Activated naive CD8-positive, alpha-beta T cell (primary cell): ENCODE data around the gene WWTR1.

Experiments
- H3K27ac Mint-ChIP-seq: one replicate; pipeline ENCODE4 v1.8.0; 2021; ENCODE audit warnings: mixed read lengths
- H3K27me3 Mint-ChIP-seq: one replicate; pipeline ENCODE4 v1.8.0; 2021; ENCODE audit warnings: mixed read lengths
- H3K36me3 Mint-ChIP-seq: one replicate; pipeline ENCODE4 v1.8.0; 2021; ENCODE audit warnings: mixed read lengths
- H3K4me1 Mint-ChIP-seq: one replicate; pipeline ENCODE4 v1.8.0; 2021; ENCODE audit warnings: low read depth, mixed read lengths
- H3K4me3 Mint-ChIP-seq: one replicate; pipeline ENCODE4 v1.8.0; 2021; ENCODE audit warnings: mild to moderate bottlenecking, mixed read lengths
- H3K9me3 Mint-ChIP-seq: one replicate; pipeline ENCODE4 v1.8.0; 2021; ENCODE audit warnings: low read depth, mixed read lengths

The WWTR1 gene

GRCh38 chr3:149596134-149596770, 61.6 kb downstream of the WWTR1 start:
- Mint-ChIP-seq H3K36me3 (no peaks in the 10 kb centered on the region), H3K27ac (no peak overlapping the region), H3K4me1 (no peaks in the 10 kb centered on the region), H3K4me3 (no peak overlapping the region), H3K27me3 (no peaks in the 10 kb centered on the region), H3K9me3 (no peaks in the 10 kb centered on the region)

- H3K27ac Mint-ChIP-seq, result no peak overlapping the region
- H3K36me3 Mint-ChIP-seq, result no peaks in the 10 kb centered on the region
- H3K4me3 Mint-ChIP-seq, result no peak overlapping the region
- peaks cover 2% of the 10 kb centered on the region for H3K27me3 Mint-ChIP-seq
- H3K4me1 Mint-ChIP-seq, result no peaks in the 10 kb centered on the region
- H3K9me3 Mint-ChIP-seq, result no peaks in the 10 kb centered on the region
These were observed 64.2 kb downstream of the WWTR1 start for GRCh38 chr3:149593418-149594160.

GRCh38 chr3:149592758-149593240, 65.0 kb downstream of the WWTR1 start:
- H3K36me3 Mint-ChIP-seq, result no peaks in the 10 kb centered on the region
- no peaks in the 10 kb centered on the region for H3K4me1 Mint-ChIP-seq
- H3K27me3 Mint-ChIP-seq, result peaks cover 2% of the 10 kb centered on the region
- H3K4me3 Mint-ChIP-seq, result no peak overlapping the region
- no peak overlapping the region for H3K27ac Mint-ChIP-seq
- no peaks in the 10 kb centered on the region for H3K9me3 Mint-ChIP-seq

- H3K4me3 Mint-ChIP-seq, result no peak overlapping the region
- no peaks in the 10 kb centered on the region for H3K36me3 Mint-ChIP-seq
- H3K4me1 Mint-ChIP-seq, result no peaks in the 10 kb centered on the region
- no peaks in the 10 kb centered on the region for H3K9me3 Mint-ChIP-seq
- H3K27ac Mint-ChIP-seq, result no peak overlapping the region
- peaks cover 5% of the 10 kb centered on the region for H3K27me3 Mint-ChIP-seq
These were observed 67.0 kb downstream of the WWTR1 start for GRCh38 chr3:149590691-149591441.

- Mint-ChIP-seq H3K27me3 (peaks cover 5% of the 10 kb centered on the region), H3K4me1 (no peaks in the 10 kb centered on the region), H3K36me3 (no peaks in the 10 kb centered on the region), H3K27ac (no peak overlapping the region), H3K9me3 (no peaks in the 10 kb centered on the region), H3K4me3 (no peak overlapping the region)
These were observed 68.5 kb downstream of the WWTR1 start for GRCh38 chr3:149589332-149589731.

GRCh38 chr3:149588909-149589308, 68.9 kb downstream of the WWTR1 start:
- H3K27me3 Mint-ChIP-seq, result peaks cover 5% of the 10 kb centered on the region
- H3K9me3 Mint-ChIP-seq, result no peaks in the 10 kb centered on the region
- H3K27ac Mint-ChIP-seq, result no peak overlapping the region
- H3K36me3 Mint-ChIP-seq, result no peaks in the 10 kb centered on the region
- no peaks in the 10 kb centered on the region for H3K4me1 Mint-ChIP-seq
- H3K4me3 Mint-ChIP-seq, result no peak overlapping the region

GRCh38 chr3:149587383-149587782, 70.4 kb downstream of the WWTR1 start:
- no peaks in the 10 kb centered on the region for H3K9me3 Mint-ChIP-seq
- no peaks in the 10 kb centered on the region for H3K4me1 Mint-ChIP-seq
- H3K4me3 Mint-ChIP-seq, result no peak overlapping the region
- H3K27me3 Mint-ChIP-seq, result peaks cover 5% of the 10 kb centered on the region
- H3K36me3 Mint-ChIP-seq, result no peaks in the 10 kb centered on the region
- H3K27ac Mint-ChIP-seq, result no peak overlapping the region

GRCh38 chr3:149586871-149587270, 71.0 kb downstream of the WWTR1 start:
- Mint-ChIP-seq H3K27ac (no peak overlapping the region), H3K4me1 (no peaks in the 10 kb centered on the region), H3K4me3 (no peak overlapping the region), H3K27me3 (peaks cover 5% of the 10 kb centered on the region), H3K36me3 (no peaks in the 10 kb centered on the region), H3K9me3 (no peaks in the 10 kb centered on the region)

- no peaks in the 10 kb centered on the region for H3K36me3 Mint-ChIP-seq
- no peak overlapping the region for H3K27ac Mint-ChIP-seq
- no peaks in the 10 kb centered on the region for H3K9me3 Mint-ChIP-seq
- H3K4me1 Mint-ChIP-seq, result no peaks in the 10 kb centered on the region
- peaks cover 6% of the 10 kb centered on the region for H3K27me3 Mint-ChIP-seq
- H3K4me3 Mint-ChIP-seq, result no peak overlapping the region
These were observed 72.5 kb downstream of the WWTR1 start for GRCh38 chr3:149585401-149585726.

- peaks cover 6% of the 10 kb centered on the region for H3K27me3 Mint-ChIP-seq
- no peak overlapping the region for H3K4me3 Mint-ChIP-seq
- H3K9me3 Mint-ChIP-seq, result no peaks in the 10 kb centered on the region
- H3K4me1 Mint-ChIP-seq, result no peaks in the 10 kb centered on the region
- H3K27ac Mint-ChIP-seq, result no peak overlapping the region
- H3K36me3 Mint-ChIP-seq, result no peaks in the 10 kb centered on the region
These were observed 73.7 kb downstream of the WWTR1 start for GRCh38 chr3:149583921-149584635.

GRCh38 chr3:149582395-149582794, 75.4 kb downstream of the WWTR1 start:
- Mint-ChIP-seq H3K4me3 (no peak overlapping the region), H3K4me1 (no peaks in the 10 kb centered on the region), H3K36me3 (no peaks in the 10 kb centered on the region), H3K27me3 (peaks cover 9% of the 10 kb centered on the region), H3K9me3 (no peaks in the 10 kb centered on the region), H3K27ac (no peak overlapping the region)

GRCh38 chr3:149581681-149582370, 76.0 kb downstream of the WWTR1 start:
- Mint-ChIP-seq H3K36me3 (no peaks in the 10 kb centered on the region), H3K27ac (no peak overlapping the region), H3K27me3 (peaks cover 6% of the 10 kb centered on the region), H3K9me3 (no peaks in the 10 kb centered on the region), H3K4me3 (no peak overlapping the region), H3K4me1 (no peaks in the 10 kb centered on the region)

GRCh38 chr3:149581248-149581647, 76.6 kb downstream of the WWTR1 start:
- Mint-ChIP-seq H3K27me3 (peaks cover 5% of the 10 kb centered on the region), H3K9me3 (no peaks in the 10 kb centered on the region), H3K4me1 (peaks cover 2% of the 10 kb centered on the region), H3K27ac (no peak overlapping the region), H3K36me3 (no peaks in the 10 kb centered on the region), H3K4me3 (no peak overlapping the region)

- H3K27me3 Mint-ChIP-seq, result peaks cover 5% of the 10 kb centered on the region
- H3K36me3 Mint-ChIP-seq, result no peaks in the 10 kb centered on the region
- H3K4me1 Mint-ChIP-seq, result peaks cover 3% of the 10 kb centered on the region
- H3K4me3 Mint-ChIP-seq, result no peak overlapping the region
- H3K27ac Mint-ChIP-seq, result no peak overlapping the region
- no peaks in the 10 kb centered on the region for H3K9me3 Mint-ChIP-seq
These were observed 77.8 kb downstream of the WWTR1 start for GRCh38 chr3:149579838-149580542.
